Keratinocyte (primary cell): ENCODE measurements around the gene CCN2.
"Not testable (repeated sequence)": the region's sequence is repeated elsewhere in the genome, so short reads cannot be mapped to it uniquely, and the experiment has no call there.

Experiments used
- EZH2 ChIP-seq: IDR thresholded peaks from one replicate; pipeline ENCODE4 v1.6.1; 2012; ENCODE audit warnings: inconsistent platforms, mild to moderate bottlenecking, low read length, moderate library complexity
- TF ChIP-seq, protein P1 (sequence below), 3 experiments: IDR thresholded peaks in 1 of 3; conservative IDR thresholded peaks in 1 of 3; optimal IDR thresholded peaks in 1 of 3; 2 replicates in 2 of 3; 3 replicates in 1 of 3; pipeline versions ENCODE3 to v1.5.1; 2011; ENCODE audit warnings: low read length in 3 of 3, mild to moderate bottlenecking in 3 of 3, moderate library complexity in 2 of 3, control low read depth in 1 of 3, inconsistent platforms in 1 of 3; ENCODE audit not compliant: insufficient read depth in 2 of 3; ENCODE audit errors: extremely low read depth in 1 of 3

- TF ChIP-seq, protein P1, sequence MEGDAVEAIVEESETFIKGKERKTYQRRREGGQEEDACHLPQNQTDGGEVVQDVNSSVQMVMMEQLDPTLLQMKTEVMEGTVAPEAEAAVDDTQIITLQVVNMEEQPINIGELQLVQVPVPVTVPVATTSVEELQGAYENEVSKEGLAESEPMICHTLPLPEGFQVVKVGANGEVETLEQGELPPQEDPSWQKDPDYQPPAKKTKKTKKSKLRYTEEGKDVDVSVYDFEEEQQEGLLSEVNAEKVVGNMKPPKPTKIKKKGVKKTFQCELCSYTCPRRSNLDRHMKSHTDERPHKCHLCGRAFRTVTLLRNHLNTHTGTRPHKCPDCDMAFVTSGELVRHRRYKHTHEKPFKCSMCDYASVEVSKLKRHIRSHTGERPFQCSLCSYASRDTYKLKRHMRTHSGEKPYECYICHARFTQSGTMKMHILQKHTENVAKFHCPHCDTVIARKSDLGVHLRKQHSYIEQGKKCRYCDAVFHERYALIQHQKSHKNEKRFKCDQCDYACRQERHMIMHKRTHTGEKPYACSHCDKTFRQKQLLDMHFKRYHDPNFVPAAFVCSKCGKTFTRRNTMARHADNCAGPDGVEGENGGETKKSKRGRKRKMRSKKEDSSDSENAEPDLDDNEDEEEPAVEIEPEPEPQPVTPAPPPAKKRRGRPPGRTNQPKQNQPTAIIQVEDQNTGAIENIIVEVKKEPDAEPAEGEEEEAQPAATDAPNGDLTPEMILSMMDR (optimal IDR thresholded peaks at IDR 0.05 in 1 of 3, IDR thresholded peaks at IDR 0.05 in 1 of 3, conservative IDR thresholded peaks at IDR 0.05 in 1 of 3; ENCODE audit: extremely low read depth in 1 of 3, insufficient read depth in 2 of 3, low read length in 3 of 3) = not testable (repeated sequence)
- TF ChIP-seq EZH2 = not testable (repeated sequence)
These were observed 42.4 kb downstream of the CCN2 start for GRCh38 chr6:131908787-131909186.
